GM12878 (cell line): ENCODE measurements around the gene GFRA1. TPM values are rescaled to one million over a fixed set of nuclear protein-coding genes. Genes with fewer than 3 reads are reported as not detected.

Source experiments
- ATAC-seq: fragments of 200-7000 bp; cut with Tn5 transposase; 3 replicates; pipeline ENCODE4 v1.9.1; 2020; ENCODE audit warnings: mild to moderate bottlenecking, moderate library complexity
- BruUV-seq: library from RNA; stranded (reverse); fragments of 400-500 nt; replicated peaks from 2 replicates; lab custom pipeline; 2021; lab: Mats Ljungman, UMichigan
- CTCF ChIA-PET: fragments of 300-600 bp; sonication (Branson Sonifier 250); formaldehyde crosslinking; extraction: SDS; loops from one replicate; lab custom pipeline; 2021; ENCODE audit warnings: inconsistent platforms; lab: Yijun Ruan, JAX
- POLR2A ChIA-PET: fragments of 350-600 bp; formaldehyde crosslinking; extraction: SDS; loops from one replicate; lab custom pipeline; 2021; ENCODE audit warnings: inconsistent platforms; lab: Charles Lee
- RAD21 ChIA-PET: fragments of 300-600 bp; sonication (Branson Sonifier 250); formaldehyde crosslinking; loops from one replicate; lab custom pipeline; 2023; ENCODE audit warnings: antibody characterized with exemption; ENCODE audit not compliant: unreplicated experiment; lab: Charles Lee
- SMC1A ChIA-PET: fragments of 300-600 bp; sonication (Branson Sonifier 250); formaldehyde crosslinking; loops from one replicate; lab custom pipeline; 2023; ENCODE audit not compliant: unreplicated experiment, uncharacterized antibody; lab: Charles Lee
- DNase-seq: peaks from one replicate; pipeline ENCODE4 v3.0.0-alpha.2; 2011; ENCODE audit warnings: low read depth, low spot score
- FAIRE-seq: peaks from 3 replicates; lab custom pipeline; 2011; peaks lifted over from hg19 to GRCh38; lab: Jason Lieb, UNC
- H2AFZ ChIP-seq: 2 replicates; pipeline ENCODE4 v1.6.0; 2011; ENCODE audit warnings: low read depth, low read length, control low read depth; ENCODE audit not compliant: control insufficient read depth
- H3K27ac ChIP-seq: 2 replicates; pipeline ENCODE4 v1.5.1; 2011; ENCODE audit warnings: control low read depth; ENCODE audit not compliant: control insufficient read depth, insufficient read depth
- H3K27me3 ChIP-seq, 2 experiments: replicated peaks in 1 of 2; 2 replicates each; pipeline versions ENCODE4 v1.6.0 to v1.6.1; 2011; ENCODE audit warnings: low read length in 1 of 2; ENCODE audit not compliant: control insufficient read depth in 2 of 2, insufficient read depth in 2 of 2
- H3K36me3 ChIP-seq, 2 experiments: 2 replicates each; pipeline ENCODE4 v1.5.1; 2011; ENCODE audit warnings: low read length in 1 of 2; ENCODE audit not compliant: control insufficient read depth in 2 of 2, insufficient read depth in 2 of 2
- H3K4me1 ChIP-seq: 2 replicates; pipeline ENCODE4 v1.6.1; 2011; ENCODE audit warnings: mild to moderate bottlenecking, low read length, moderate library complexity, mixed read lengths; ENCODE audit not compliant: control insufficient read depth, insufficient read depth
- H3K4me2 ChIP-seq: 2 replicates; pipeline ENCODE4 v1.6.0; 2011; ENCODE audit warnings: control low read depth; ENCODE audit not compliant: control insufficient read depth, insufficient read depth
- H3K4me3 ChIP-seq: fragments of 200-600 bp; sonication (generic); 2 replicates; pipeline ENCODE4 v1.5.1; 2016
- H3K79me2 ChIP-seq: 2 replicates; pipeline ENCODE4 v1.6.0; 2011; ENCODE audit warnings: low read length; ENCODE audit not compliant: control insufficient read depth, insufficient read depth
- H3K9ac ChIP-seq: 2 replicates; pipeline ENCODE4 v1.8.0; 2011; ENCODE audit warnings: low read length, control low read depth, mixed read lengths; ENCODE audit not compliant: control insufficient read depth, insufficient read depth
- H3K9me3 ChIP-seq: replicated peaks from 3 replicates; pipeline ENCODE4 v1.5.1; 2011; ENCODE audit warnings: mild to moderate bottlenecking, low read length; ENCODE audit not compliant: control insufficient read depth, insufficient read depth
- H4K20me1 ChIP-seq: 2 replicates; pipeline ENCODE4 v1.6.0; 2011; ENCODE audit not compliant: control insufficient read depth, insufficient read depth
- EED ChIP-seq: sonication (generic); IDR thresholded peaks from 2 replicates; pipeline ENCODE4 v1.6.1; 2016; ENCODE audit warnings: antibody characterized with exemption, low read depth
- FOXM1 ChIP-seq: IDR thresholded peaks from 2 replicates; pipeline ENCODE4 v1.6.1; 2012; ENCODE audit warnings: low read depth, mild to moderate bottlenecking, inconsistent platforms, low read length, moderate library complexity
- HDAC6 ChIP-seq: fragments of 200-600 bp; sonication (generic); IDR thresholded peaks from one replicate; pipeline ENCODE4 v1.8.0; 2017; ENCODE audit warnings: antibody characterized with exemption; ENCODE audit not compliant: unreplicated experiment
- KLF5 ChIP-seq: fragments of 450-650 bp; IDR thresholded peaks from 2 replicates; pipeline ENCODE4 v1.6.1; 2014; ENCODE audit warnings: mild to moderate bottlenecking; ENCODE audit not compliant: partially characterized antibody
- PKNOX1 ChIP-seq: fragments of 450-650 bp; IDR thresholded peaks from 2 replicates; pipeline ENCODE4 v1.6.1; 2016; ENCODE audit warnings: mild to moderate bottlenecking
- POLR2AphosphoS5 ChIP-seq: IDR thresholded peaks from 2 replicates; pipeline ENCODE4 v1.6.1; 2011; ENCODE audit warnings: mild to moderate bottlenecking, low read length, inconsistent platforms
- SIN3A ChIP-seq: IDR thresholded peaks from 2 replicates; pipeline ENCODE4 v1.6.1; 2012; ENCODE audit warnings: low read depth, low read length, improper control_type of control experiment
- SIX5 ChIP-seq: IDR thresholded peaks from 2 replicates; pipeline ENCODE4 v1.6.1; 2011; ENCODE audit warnings: mild to moderate bottlenecking, low read depth, low read length, moderate library complexity; ENCODE audit not compliant: severe bottlenecking
- SMAD1 ChIP-seq: fragments of 450-650 bp; IDR thresholded peaks from 2 replicates; pipeline ENCODE4 v1.6.1; 2018; ENCODE audit warnings: mild to moderate bottlenecking, low read depth; ENCODE audit not compliant: partially characterized antibody
- TAF1 ChIP-seq: IDR thresholded peaks from 2 replicates; pipeline ENCODE4 v1.6.1; 2011; ENCODE audit warnings: mild to moderate bottlenecking, low read depth, low read length, borderline replicate concordance
- ZNF207 ChIP-seq: fragments of 450-650 bp; IDR thresholded peaks from 2 replicates; pipeline ENCODE4 v1.6.1; 2014; ENCODE audit warnings: antibody characterized with exemption, mild to moderate bottlenecking, borderline replicate concordance
- ZNF217 ChIP-seq: fragments of 450-650 bp; IDR thresholded peaks from 2 replicates; pipeline ENCODE4 v1.6.1; 2017; ENCODE audit warnings: antibody characterized with exemption, mild to moderate bottlenecking
- ZNF274 ChIP-seq: IDR thresholded peaks from one replicate; pipeline ENCODE4 v1.8.0; 2011; ENCODE audit not compliant: insufficient read length, insufficient read depth
- WGBS: methylation state at CpG from one replicate; pipeline ENCODE4 v1.1.6; 2016; ENCODE audit warnings: low lambda C conversion rate; ENCODE audit not compliant: insufficient replicate concordance, insufficient coverage; ENCODE audit errors: missing lambda C conversion rate; 5-methylcytosine and 5-hydroxymethylcytosine counted together
- in situ Hi-C: fragments of 300-500 bp; cut with MboI; formaldehyde crosslinking; loops from 9 replicates; pipeline ENCODE4 v1.14.3; 2018; ENCODE audit warnings: mixed read lengths
- intact Hi-C: fragments of 100-400 bp; cut with micrococcal nuclease; formaldehyde crosslinking; loops from one replicate; pipeline ENCODE4 v1.14.2; 2022; ENCODE audit not compliant: unreplicated experiment
- polyA plus RNA-seq, 11 experiments: library from polyadenylated mRNA; depleted of rRNA in 4 of 11; unstranded in 6 of 11; stranded (reverse) in 5 of 11; fragments of >200 nt; fragmentation: Nextera tagmentation in 4 of 11; fragmentation: Illumina TruSeq in 1 of 11; extraction: Ambion mirVana in 4 of 11; extraction: Trizol in 1 of 11; gene quantifications; 1 replicate in 1 of 11; 2 replicates in 10 of 11; pipeline versions ENCODE4 v1.2.1 to v1.2.3, GENCODE V29; 2011 to 2016; ENCODE audit warnings: inconsistent platforms in 2 of 11, missing spikeins in 2 of 11, low read depth in 1 of 11
- total RNA-seq, 4 experiments: library from RNA; depleted of rRNA in 3 of 4; stranded (reverse); fragments of >200 nt in 3 of 4; fragmentation: Illumina TruSeq in 1 of 4; extraction: Trizol in 1 of 4; gene quantifications; 2 replicates each; pipeline versions ENCODE4 v1.2.1 to v1.2.3, GENCODE V29; 2013 to 2021

GFRA1 gene
- total and polyA plus RNA-seq, 10 of the 15 experiments (the other 5 are each of a cell fraction or from before 2014, with no cell fraction given) = 0.05 to 0.19 TPM; not detected in 8

- in situ Hi-C loops = no loop called here
- Histone ChIP-seq H3K36me3 (no peaks in the 10 kb centered on the region), H2AFZ (no peak overlapping the region), H3K4me2 (no peak overlapping the region), H3K4me1 (no peaks in the 10 kb centered on the region), H3K27ac (no peak overlapping the region), H3K27me3 (no peaks in the 10 kb centered on the region), H4K20me1 (no peaks in the 10 kb centered on the region), H3K79me2 (no peaks in the 10 kb centered on the region), H3K4me3 (no peak overlapping the region), H3K9me3 (no peaks in the 10 kb centered on the region), H3K9ac (no peak overlapping the region)
- CTCF ChIA-PET = no interaction called here
- POLR2A ChIA-PET = no interaction called here
- no TSS peak for BruUV-seq
- ATAC-seq (no peak), DNase-seq (no peak), FAIRE-seq (no peak)
- intact Hi-C loops = no loop called here
- no peak for TF ChIP-seq ZNF274
- TF ChIP-seq FOXM1 = no peak
- TF ChIP-seq SIN3A = no peak
- TF ChIP-seq SMAD1 = no peak
- no peak for TF ChIP-seq POLR2AphosphoS5
- TF ChIP-seq SIX5 = no peak
- TF ChIP-seq ZNF217 = no peak
- no peak for TF ChIP-seq PKNOX1
- TF ChIP-seq KLF5 = no peak
- no peak for TF ChIP-seq EED
- no peak for TF ChIP-seq HDAC6
- TF ChIP-seq ZNF207 = no peak
- no peak for TF ChIP-seq TAF1
- SMC1A ChIA-PET = no interaction called here
- WGBS = 62% methylated on average over 6 of the region's 6 CpGs
- RAD21 ChIA-PET = no interaction called here
These were observed 46.2 kb downstream of the GFRA1 start for GRCh38 chr10:116226766-116227165.
